ENCODE results near the gene TENM3. TPM values are rescaled to one million over a fixed set of nuclear protein-coding genes. Genes with fewer than 3 reads are reported as not detected.

Gene TENM3
- total and polyA plus RNA-seq, 12 donors: 2.6 to 54.4 (median 42.8) TPM

DNA sequence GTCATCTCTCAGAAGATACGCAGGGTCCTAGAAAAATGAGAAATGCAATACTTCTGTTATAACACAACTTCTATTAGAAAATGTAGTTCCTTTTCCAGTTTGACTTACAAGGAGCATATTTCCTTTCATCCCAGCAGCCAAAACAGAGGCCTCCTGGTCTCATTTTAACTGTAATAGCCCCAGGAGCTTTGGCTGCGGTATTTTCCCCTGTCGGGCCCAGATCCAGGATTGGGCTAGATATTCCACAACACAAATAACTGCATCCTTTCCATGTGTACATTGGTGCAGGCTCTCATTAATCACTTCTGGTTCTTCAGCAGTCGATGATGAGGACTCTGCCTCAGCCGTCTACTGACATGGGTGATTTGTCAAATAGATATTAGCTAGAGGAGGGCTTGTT, 166.1 kb downstream of the TENM3 start:
- no peak for DNase-seq
- Histone ChIP-seq H3K4me1 (replicated peaks in 1 of 2) (no peaks in the 10 kb centered on the region), H3K27ac (no peak overlapping the region), H3K4me3 (no peak overlapping the region), H3K36me3 (replicated peaks in 1 of 2) (no peaks in the 10 kb centered on the region), H3K27me3 (no peaks in the 10 kb centered on the region), H3K9me3 (replicated peaks in 1 of 3) (no peaks in the 10 kb centered on the region)
- TF ChIP-seq CTCF (IDR thresholded peaks at IDR 0.05) (no peak), POLR2A (IDR thresholded peaks at IDR 0.05) (no peak)
- WGBS, 4 donors: 81 to 93% (median 89%) methylated on average over 5 of the region's 5 CpGs
- intact Hi-C loops (cut with DNase I): no loop called here

DNA sequence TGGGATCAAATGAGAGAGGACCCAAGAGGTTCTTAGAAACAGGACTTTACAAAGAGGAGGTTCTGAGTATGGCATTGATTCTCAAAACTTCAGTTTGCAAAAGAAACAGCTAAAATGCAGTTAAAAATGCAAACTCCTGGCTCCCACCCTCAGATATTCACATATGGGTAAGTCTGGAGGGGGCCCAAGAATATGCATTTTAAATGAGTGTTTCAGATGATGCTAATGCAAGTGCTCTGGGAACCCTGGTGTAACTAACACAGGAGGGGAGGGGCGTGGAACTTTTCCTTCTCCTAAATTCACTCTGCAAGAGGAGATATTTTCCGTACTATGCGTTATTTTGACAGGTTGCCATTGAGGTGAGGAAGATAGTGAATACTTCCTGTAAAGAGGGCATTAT, 168.2 kb downstream of the TENM3 start:
- WGBS, 4 donors: 92 to 96% (median 96%) methylated on average over 3 of the region's 3 CpGs

DNA sequence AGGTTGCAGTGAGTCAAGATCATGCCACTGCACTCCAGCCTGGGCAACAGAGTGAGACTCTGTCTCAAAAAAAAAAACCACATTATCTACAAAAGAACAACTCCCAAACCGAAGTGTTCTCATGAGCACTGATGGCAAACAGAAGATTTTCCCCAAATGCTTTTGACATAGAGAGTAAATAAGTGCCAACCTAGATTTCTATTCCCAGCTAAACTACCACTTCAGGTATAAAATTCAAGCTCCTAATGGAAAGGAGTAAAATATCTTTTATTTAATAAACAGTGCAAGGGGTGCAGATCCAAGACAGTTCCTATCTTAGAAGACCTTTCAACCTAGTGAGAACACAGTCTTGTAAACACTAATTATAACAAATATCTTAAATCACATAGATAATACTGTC, 170.3 kb downstream of the TENM3 start:
- 86 to 93% (median 90%) methylated on average over 1 of the region's 1 CpG for whole genome bisulfite sequencing, 4 donors
- intact Hi-C loops (cut with DNase I): no loop called here
- Histone ChIP-seq H3K4me3 (no peak overlapping the region), H3K36me3 (replicated peaks in 1 of 2) (no peaks in the 10 kb centered on the region), H3K9me3 (replicated peaks in 1 of 3) (no peaks in the 10 kb centered on the region), H3K27ac (no peak overlapping the region), H3K4me1 (replicated peaks in 1 of 2) (no peaks in the 10 kb centered on the region), H3K27me3 (no peaks in the 10 kb centered on the region)
- no peak for DNase-seq
- no peak for TF ChIP-seq POLR2A (IDR thresholded peaks at IDR 0.05)
- TF ChIP-seq CTCF (IDR thresholded peaks at IDR 0.05): no peak

More for the DNA sequence above, 168.2 kb downstream of the TENM3 start:
- H3K9me3 ChIP-seq (replicated peaks in 1 of 3): no peaks in the 10 kb centered on the region
- H3K4me3 ChIP-seq: no peak overlapping the region
- no peaks in the 10 kb centered on the region for H3K36me3 ChIP-seq (replicated peaks in 1 of 2)
- H3K27ac ChIP-seq: no peak overlapping the region
- no peak for TF ChIP-seq POLR2A (IDR thresholded peaks at IDR 0.05)
- no peak for TF ChIP-seq CTCF (IDR thresholded peaks at IDR 0.05)
- intact Hi-C loops (cut with DNase I): no loop called here
- H3K4me1 ChIP-seq (replicated peaks in 1 of 2): no peaks in the 10 kb centered on the region
- no peak for DNase-seq
- no peaks in the 10 kb centered on the region for H3K27me3 ChIP-seq

GRCh38 chr4:182415116-182415515, 171.9 kb downstream of the TENM3 start:
- TF ChIP-seq CTCF (IDR thresholded peaks at IDR 0.05) (no peak), POLR2A (IDR thresholded peaks at IDR 0.05) (no peak)
- intact Hi-C loops (cut with DNase I): no loop called here
- Histone ChIP-seq H3K9me3 (replicated peaks in 1 of 3) (no peaks in the 10 kb centered on the region), H3K36me3 (replicated peaks in 1 of 2) (no peaks in the 10 kb centered on the region), H3K27ac (no peak overlapping the region), H3K27me3 (no peaks in the 10 kb centered on the region), H3K4me1 (replicated peaks in 1 of 2) (no peaks in the 10 kb centered on the region), H3K4me3 (no peak overlapping the region)
- DNase-seq: no peak
- WGBS, 4 donors: 70 to 77% (median 73%) methylated on average over 2 of the region's 2 CpGs

All from adrenal gland (tissue), 12 donors.